Pancreas (tissue), 10 donors: ENCODE results near the gene MAZ. TPM values are rescaled to one million over a fixed set of nuclear protein-coding genes. Genes with fewer than 3 reads are reported as not detected.

Experiments used
- ATAC-seq, 4 donors: fragments of 200-7000 bp; cut with Tn5 transposase; one replicate each; pipeline versions ENCODE4 v1.8.0 to v1.9.1; 2020; ENCODE audit warnings: mild to moderate bottlenecking in 4 of 4, moderate library complexity in 4 of 4
- DNase-seq, 6 donors: peaks; one replicate each; pipeline ENCODE4 v3.0.0-alpha.2; 2020
- FAIRE-seq: peaks from 2 replicates; lab custom pipeline; 2012; peaks lifted over from hg19 to GRCh38; lab: Jason Lieb, UNC
- H3K27ac ChIP-seq, 4 donors: fragments of 200-600 bp; sonication (generic); 1 replicate in 3 of 4; 2 replicates in 1 of 4; pipeline versions ENCODE4 v1.5.0 to v1.8.0; 2020
- H3K27me3 ChIP-seq, 4 donors: fragments of 200-600 bp; one replicate each; pipeline ENCODE4 v1.8.0; 2021
- H3K36me3 ChIP-seq, 3 donors: fragments of 200-600 bp; sonication (generic) in 1 of 3; one replicate each; pipeline versions ENCODE4 v1.5.0 to v1.8.0; 2020 to 2021
- H3K4me1 ChIP-seq, 3 donors: fragments of 200-600 bp; one replicate each; pipeline ENCODE4 v1.8.0; 2021
- H3K4me3 ChIP-seq, 4 donors: fragments of 200-600 bp; sonication (generic) in 2 of 4; one replicate each; pipeline versions ENCODE4 v1.5.0 to v1.8.0; 2020 to 2021
- H3K9me3 ChIP-seq, 4 donors: fragments of 200-600 bp; one replicate each; pipeline ENCODE4 v1.8.0; 2021
- CTCF ChIP-seq, 4 donors: fragments of 200-600 bp; sonication (generic) in 3 of 4; IDR thresholded peaks; one replicate each; pipeline versions ENCODE4 v1.5.0 to v1.8.0; 2021; ENCODE audit warnings: antibody characterized with exemption in 4 of 4
- WGBS, 2 donors: extraction: QIAGEN DNeasy Blood & Tissue Kit; methylation state at CpG; one replicate each; pipeline ENCODE4 v1.1.7; 2013; 5-methylcytosine and 5-hydroxymethylcytosine counted together
- intact Hi-C, 3 donors: fragments of 100-400 bp; cut with DNase I; formaldehyde crosslinking; loops; one replicate each; pipeline versions ENCODE4 v1.11.1 to v1.14.2; 2022
- polyA plus RNA-seq, 2 donors: library from polyadenylated mRNA; stranded (reverse); fragments of 200-250 nt; gene quantifications; one replicate each; pipeline ENCODE4 v1.2.3, GENCODE V29; 2013
- total RNA-seq, 6 donors: library from RNA; stranded (reverse); fragmentation: NEBNext Ultra II Directional in 4 of 6; extraction: Animal tissue kit (Norgen Biotek cat#: 25700) in 4 of 6; gene quantifications; one replicate each; pipeline versions ENCODE4 v1.2.1 to v1.2.4, GENCODE V29; 2021 to 2023
- donor health status: healthy with polysubstance abuse.
- donor health status: DM: no; HTN: no; CAD: no; lungs with moderate emphysema.
- donor health status: DM: no; HTN: no; CAD: no.
- donor health status: control.
- donor health status: control.
- donor health status: Bipolar disorder and iron deficiency.
- donor health status: DM: yes; HTN: yes; CAD: no.
- donor health status: DM: no; HTN: no; CAD: no.
- donor health status: DM: no; HTN: no; CAD: no.
- donor health status: DM: yes; HTN: yes; CAD: no.

The MAZ gene
- total and polyA plus RNA-seq, 8 donors = 84.8 to 122 (median 96.2) TPM

GRCh38 chr16:29824589-29825144 lies 18.3 kb downstream of the MAZ start:
- intact Hi-C loops = no loop called here
- ATAC-seq (peak; percentile 33 to 50 (median 38)), FAIRE-seq (no peak), DNase-seq (peak in 2 of 6 donors; percentile 21 to 47)
- Histone ChIP-seq H3K9me3 (no peaks in the 10 kb centered on the region), H3K4me1 (peaks cover 59 to 69% (median 62%) of the 10 kb centered on the region in 3 donors), H3K27me3 (no peaks in the 10 kb centered on the region), H3K27ac (peak overlapping the region; percentile 15 to 93 (median 64)), H3K4me3 (no peak overlapping the region), H3K36me3 (no peaks in the 10 kb centered on the region)
- no peak for TF ChIP-seq CTCF (IDR thresholded peaks at IDR 0.05)
- WGBS, 2 donors = 15 to 21% methylated on average over 7 of the region's 7 CpGs

- ATAC-seq (no peak), DNase-seq (peak in 3 of 6 donors; percentile 30 to 52 (median 44)), FAIRE-seq (no peak)
- H3K36me3 ChIP-seq = no peaks in the 10 kb centered on the region
- no peak overlapping the region for H3K4me3 ChIP-seq
- H3K27ac ChIP-seq = peak overlapping the region; percentile 10 to 93 (median 51)
- no peak for TF ChIP-seq CTCF (IDR thresholded peaks at IDR 0.05)
- intact Hi-C loops = no loop called here
- no peaks in the 10 kb centered on the region for H3K9me3 ChIP-seq
- H3K27me3 ChIP-seq = no peaks in the 10 kb centered on the region
- WGBS, 2 donors = 80 to 85% methylated on average over 10 of the region's 10 CpGs
- H3K4me1 ChIP-seq = peaks cover 62 to 72% (median 63%) of the 10 kb centered on the region in 3 donors
Observed at GRCh38 chr16:29825145-29826044, 19.1 kb downstream of the MAZ start.

- H3K27me3 ChIP-seq = no peaks in the 10 kb centered on the region
- no peak overlapping the region for H3K4me3 ChIP-seq
- ATAC-seq = no peak
- no peak for FAIRE-seq
- no peak for DNase-seq
- peaks cover 62 to 79% (median 71%) of the 10 kb centered on the region in 3 donors for H3K4me1 ChIP-seq
- H3K27ac ChIP-seq = peak overlapping the region in 3 of 4 donors; percentile 26 to 93 (median 92)
- 88 to 89% methylated on average over 3 to 5 of the region's 8 CpGs for WGBS, 2 donors
- H3K36me3 ChIP-seq = no peaks in the 10 kb centered on the region
- intact Hi-C loops = no loop called here
- TF ChIP-seq CTCF (IDR thresholded peaks at IDR 0.05) = no peak
- no peaks in the 10 kb centered on the region for H3K9me3 ChIP-seq
Observed at GRCh38 chr16:29826342-29826695, 20.0 kb downstream of the MAZ start.

- FAIRE-seq = no peak
- no peaks in the 10 kb centered on the region for H3K9me3 ChIP-seq
Observed at GRCh38 chr16:29830774-29831173, 24.4 kb downstream of the MAZ start.

More at GRCh38 chr16:29830774-29831173, 24.4 kb downstream of the MAZ start:
- Histone ChIP-seq H3K27ac (peak overlapping the region in 2 of 4 donors; percentile 74 to 79), H3K4me3 (no peak overlapping the region), H3K36me3 (peaks cover 6 to 22% (median 8%) of the 10 kb centered on the region in 3 donors), H3K4me1 (peaks cover 23 to 39% (median 39%) of the 10 kb centered on the region in 3 donors), H3K27me3 (no peaks in the 10 kb centered on the region)
- intact Hi-C loops = no loop called here
- DNase-seq (peak in 2 of 6 donors; percentile 32 to 62), ATAC-seq (no peak)
- WGBS, 2 donors = 93 to 97% methylated on average over 11 of the region's 11 CpGs
- no peak for TF ChIP-seq CTCF (IDR thresholded peaks at IDR 0.05)
